Retinal pigment epithelial cell (primary cell): ENCODE data around the gene TMEM72.

Source experiments
- DNase-seq: peaks from one replicate; pipeline ENCODE4 v3.0.0-alpha.2; 2010; ENCODE audit warnings: low read depth
- H3K4me3 ChIP-seq: 2 replicates; pipeline ENCODE4 v1.5.1; 2011; ENCODE audit warnings: mild to moderate bottlenecking, low read length, control low read depth, moderate library complexity
- TF ChIP-seq, protein P1 (sequence below): conservative IDR thresholded peaks from 2 replicates; pipeline ENCODE4 v1.5.1; 2011; ENCODE audit warnings: low read depth, low read length, control low read depth, inconsistent platforms

The TMEM72 gene

DNA sequence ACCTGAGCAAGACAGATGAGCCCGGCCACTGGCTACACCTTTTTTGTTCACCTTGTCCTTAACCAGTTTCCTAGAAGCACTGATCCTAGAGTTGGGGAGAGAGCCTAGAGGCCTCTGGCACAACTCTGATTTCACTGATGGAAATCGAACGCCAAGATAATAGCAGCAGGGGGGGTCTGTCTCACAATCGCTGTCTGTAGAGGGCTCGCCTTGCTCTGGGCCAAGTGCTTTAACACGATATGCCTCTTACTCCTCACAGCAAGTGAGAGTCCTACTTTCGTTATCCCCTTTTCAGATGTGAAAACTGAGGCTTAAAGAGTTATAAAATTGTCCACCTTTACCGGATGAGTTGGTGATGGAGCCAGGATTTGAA is 48.9 kb downstream of the TMEM72 start:
- TF ChIP-seq, protein P1, sequence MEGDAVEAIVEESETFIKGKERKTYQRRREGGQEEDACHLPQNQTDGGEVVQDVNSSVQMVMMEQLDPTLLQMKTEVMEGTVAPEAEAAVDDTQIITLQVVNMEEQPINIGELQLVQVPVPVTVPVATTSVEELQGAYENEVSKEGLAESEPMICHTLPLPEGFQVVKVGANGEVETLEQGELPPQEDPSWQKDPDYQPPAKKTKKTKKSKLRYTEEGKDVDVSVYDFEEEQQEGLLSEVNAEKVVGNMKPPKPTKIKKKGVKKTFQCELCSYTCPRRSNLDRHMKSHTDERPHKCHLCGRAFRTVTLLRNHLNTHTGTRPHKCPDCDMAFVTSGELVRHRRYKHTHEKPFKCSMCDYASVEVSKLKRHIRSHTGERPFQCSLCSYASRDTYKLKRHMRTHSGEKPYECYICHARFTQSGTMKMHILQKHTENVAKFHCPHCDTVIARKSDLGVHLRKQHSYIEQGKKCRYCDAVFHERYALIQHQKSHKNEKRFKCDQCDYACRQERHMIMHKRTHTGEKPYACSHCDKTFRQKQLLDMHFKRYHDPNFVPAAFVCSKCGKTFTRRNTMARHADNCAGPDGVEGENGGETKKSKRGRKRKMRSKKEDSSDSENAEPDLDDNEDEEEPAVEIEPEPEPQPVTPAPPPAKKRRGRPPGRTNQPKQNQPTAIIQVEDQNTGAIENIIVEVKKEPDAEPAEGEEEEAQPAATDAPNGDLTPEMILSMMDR = no peak
- DNase-seq = no peak
- peak overlapping the region; percentile 67 for H3K4me3 ChIP-seq

DNA sequence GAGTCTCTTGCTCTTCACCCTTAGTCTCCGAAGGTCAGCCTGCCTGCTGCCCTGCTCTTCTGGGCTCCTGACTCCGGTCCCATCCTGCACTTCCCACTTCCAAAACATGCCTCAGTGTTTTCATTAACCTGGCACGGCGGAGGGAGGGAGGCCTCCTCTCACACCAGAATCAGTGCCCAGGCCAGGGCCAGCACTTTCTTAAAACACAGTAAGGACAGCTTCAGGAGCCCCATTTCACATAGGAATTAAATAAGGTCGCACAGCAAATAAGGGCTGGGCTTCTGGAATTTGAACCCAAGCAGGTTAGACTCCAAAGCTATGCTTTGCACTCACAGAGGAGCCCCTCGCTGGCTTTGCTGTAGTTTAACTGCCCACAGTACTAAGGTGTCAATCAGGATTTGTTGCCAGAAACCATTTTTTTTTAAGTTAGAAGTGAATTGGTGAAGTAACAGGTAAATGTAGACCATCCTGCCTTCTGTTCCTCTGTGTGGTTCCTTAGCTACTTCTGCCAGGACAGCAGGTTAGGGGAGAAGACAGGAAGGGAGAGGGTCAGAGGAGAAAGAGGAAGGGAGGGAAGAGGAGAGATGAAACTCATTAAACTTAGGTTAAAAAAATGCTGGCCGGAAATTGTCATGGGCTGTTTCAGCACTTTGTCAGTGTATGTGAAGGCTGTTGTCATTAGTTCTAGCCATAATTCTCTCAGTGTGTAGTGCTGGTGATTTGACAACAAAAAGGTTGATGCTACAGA is 49.5 kb downstream of the TMEM72 start:
- TF ChIP-seq, protein P1 = no peak
- H3K4me3 ChIP-seq = peak overlapping the region; percentile 67
- DNase-seq = no peak

DNA sequence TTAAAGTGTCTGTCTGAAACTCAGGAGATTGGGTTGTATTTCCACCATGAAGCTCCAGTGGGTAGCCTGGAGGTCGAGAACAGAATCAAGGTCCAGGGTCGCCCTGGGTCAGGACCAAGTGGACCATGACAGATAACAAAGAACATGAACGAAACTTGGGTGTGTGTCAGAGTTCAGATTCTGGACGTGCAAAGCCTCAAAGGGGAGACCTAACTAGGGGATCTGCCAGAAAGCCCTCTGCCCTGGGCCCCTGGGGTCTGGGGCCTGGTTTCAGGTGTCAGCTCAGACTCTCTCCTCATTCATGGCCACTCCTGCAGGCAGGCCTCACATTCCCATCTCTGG is 50.1 kb downstream of the TMEM72 start:
- DNase-seq = no peak
- TF ChIP-seq, protein P1 = no peak
- no peak overlapping the region for H3K4me3 ChIP-seq

DNA sequence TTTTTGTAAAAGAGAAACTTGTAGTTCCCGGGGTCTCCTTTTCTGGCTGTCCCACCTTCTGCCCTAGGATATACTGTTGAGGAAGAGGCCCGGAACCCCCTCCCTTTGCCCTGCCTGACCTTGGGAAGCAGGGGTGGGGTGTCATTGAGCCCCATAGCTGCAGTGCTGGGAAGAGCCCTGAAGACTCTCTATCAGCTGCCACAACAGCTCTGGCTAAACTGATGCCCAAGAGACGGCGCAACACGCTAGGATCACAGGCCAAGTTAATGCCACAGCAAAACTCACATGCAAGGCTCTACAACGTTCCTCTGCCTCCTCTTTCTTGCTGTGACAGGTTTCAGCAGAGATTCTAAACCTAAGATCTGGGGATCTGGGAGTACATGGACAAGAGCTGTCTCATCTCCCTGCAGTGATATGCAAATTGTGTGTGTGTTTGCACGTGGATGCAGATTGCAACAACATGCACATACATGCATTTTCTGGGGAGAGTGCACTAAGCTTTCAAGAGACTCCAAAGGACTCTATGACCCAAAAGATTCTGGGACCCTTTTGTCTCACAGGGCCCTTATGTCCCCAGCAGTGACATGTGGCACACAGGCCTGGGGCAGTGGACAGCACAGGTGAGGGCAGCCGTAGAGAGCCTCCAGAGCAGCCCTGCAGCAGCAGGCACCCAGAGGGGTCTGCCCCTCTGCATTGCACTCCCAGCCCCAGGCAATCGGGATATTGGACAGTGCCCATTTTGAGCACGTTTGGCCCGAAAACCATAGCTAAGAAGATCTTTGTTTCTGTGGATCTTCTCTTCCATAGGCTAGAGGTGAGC is 51.0 kb downstream of the TMEM72 start:
- no peak overlapping the region for H3K4me3 ChIP-seq
- TF ChIP-seq, protein P1 = no peak
- DNase-seq = no peak

DNA sequence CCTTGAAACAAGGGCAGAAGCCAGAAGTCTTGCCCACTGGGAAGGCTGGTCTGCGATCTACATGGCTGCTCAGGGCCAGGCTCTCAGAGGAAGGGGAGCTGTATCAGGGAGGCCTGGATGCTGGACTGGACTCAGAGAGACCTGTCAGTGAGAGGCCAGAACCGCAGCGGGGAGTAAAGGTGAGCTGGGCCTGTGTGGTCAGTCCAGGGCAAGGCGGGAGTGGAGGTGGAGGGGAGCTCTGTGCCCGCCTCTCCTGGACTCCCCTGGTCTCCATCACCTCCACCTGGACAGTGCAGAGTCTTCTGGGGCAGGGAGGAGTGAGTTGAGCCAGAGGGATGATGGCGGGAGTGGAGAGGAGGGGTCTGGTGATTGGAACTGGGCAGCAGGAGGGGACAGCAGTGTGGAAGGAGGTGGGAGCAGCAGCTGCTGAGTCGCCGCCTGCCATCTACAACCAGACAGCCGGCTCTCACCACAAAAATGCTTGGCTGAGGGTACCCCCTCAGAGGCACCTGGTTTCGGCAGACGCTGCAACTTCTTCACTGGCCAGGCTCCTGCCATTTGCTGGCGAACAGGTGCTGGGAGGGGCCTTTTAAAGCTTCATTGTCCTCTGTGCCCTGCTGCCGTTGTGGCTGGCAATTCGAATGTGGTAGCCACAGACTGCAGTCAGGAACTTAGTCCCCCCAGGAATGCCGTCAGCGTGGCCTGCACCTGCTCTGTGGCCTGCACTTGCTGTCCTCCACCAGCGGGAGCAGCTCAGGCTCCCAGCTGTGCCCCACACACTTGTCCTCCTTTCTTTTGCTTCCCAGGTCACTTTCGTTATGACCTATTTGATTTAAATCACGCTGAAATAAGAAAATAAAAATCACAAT is 52.0 kb downstream of the TMEM72 start:
- DNase-seq = no peak
- no peak overlapping the region for H3K4me3 ChIP-seq
- TF ChIP-seq, protein P1 = peak; percentile 37

DNA sequence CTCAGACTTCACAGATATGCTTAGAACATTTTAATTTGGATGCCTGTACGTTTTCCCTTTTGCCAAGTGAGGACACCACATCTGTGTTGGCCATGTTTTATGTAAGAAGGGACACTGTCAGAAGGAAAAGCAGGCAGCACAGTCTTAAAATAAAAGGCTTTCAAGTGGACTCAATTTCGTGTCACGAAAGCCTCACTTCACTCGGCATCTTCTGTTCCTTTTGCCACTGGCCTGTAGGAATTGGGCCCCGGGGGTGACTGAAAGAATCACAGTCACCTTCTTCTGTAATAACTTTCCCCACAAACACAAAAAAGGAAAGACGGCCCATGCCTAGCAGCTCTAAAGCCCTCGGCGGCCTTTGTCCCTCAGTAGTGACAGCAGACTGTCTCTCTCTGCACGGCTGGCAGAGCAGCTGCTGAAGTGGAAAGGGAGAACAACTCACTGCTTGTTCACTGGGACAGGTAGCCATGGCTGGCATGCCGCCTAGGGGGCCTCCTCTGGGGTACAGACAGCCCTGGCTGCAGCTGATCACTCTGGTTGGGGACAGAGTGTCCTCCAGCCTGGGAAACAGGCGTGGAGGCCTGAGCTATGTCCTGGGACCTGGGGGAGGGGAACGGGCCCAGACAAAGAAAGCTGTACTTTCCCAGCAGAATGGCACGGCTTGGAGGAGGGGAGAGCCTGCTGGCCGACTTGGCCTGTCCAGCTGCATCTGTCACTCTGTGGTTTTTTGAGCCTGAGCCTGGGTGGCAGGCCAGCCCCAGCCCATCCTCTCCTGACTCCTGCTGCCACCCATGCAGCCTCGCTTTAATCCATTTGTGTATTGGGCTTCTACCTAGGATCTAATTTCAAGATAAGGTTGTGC is 52.9 kb downstream of the TMEM72 start:
- TF ChIP-seq, protein P1 = no peak
- peak; percentile 42 for DNase-seq
- no peak overlapping the region for H3K4me3 ChIP-seq
